Measurements from ENCODE around the gene LRPAP1.
A peak's percentile ranks its signal among the peaks of the same experiment; 100 is the strongest.

LRPAP1 gene

DNA sequence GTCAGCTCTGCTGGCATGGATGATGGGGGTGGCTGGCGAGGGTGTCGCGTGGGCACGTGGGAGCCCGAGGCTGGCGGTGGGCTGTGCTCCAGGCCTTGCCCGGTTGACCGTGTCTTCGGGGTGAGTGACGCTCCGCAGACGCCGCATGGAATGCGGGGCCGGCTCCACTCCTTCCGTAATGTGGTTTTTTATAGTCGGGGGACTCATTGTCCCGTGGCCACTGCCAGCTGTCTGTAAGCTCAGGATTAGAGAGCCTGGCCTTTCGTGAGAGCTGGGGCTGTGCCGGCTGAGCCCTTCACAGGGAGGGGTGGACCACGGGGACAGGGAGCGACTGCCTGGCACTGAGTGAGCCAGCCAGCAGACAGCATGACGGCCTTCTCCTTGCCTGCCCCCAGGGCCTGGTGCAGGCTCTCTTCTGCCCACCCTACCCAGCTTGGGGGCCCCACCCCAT lies 48.7 kb downstream of the LRPAP1 start:
- H3K36me3 ChIP-seq (ENCODE audit: control insufficient read depth in 4 of 4, insufficient read depth in 4 of 4, low read length in 3 of 4), result no peaks in the 10 kb centered on the region
- H3K4me3 ChIP-seq (ENCODE audit: control insufficient read depth in 1 of 7, extremely low read depth in 1 of 7, insufficient read depth in 4 of 7, low read depth in 2 of 7, low read length in 6 of 7), result no peak overlapping the region
- no peak for DNase-seq
- no peak overlapping the region for H3K27ac ChIP-seq (ENCODE audit: insufficient read depth in 1 of 2, low read depth in 1 of 2, low read length in 2 of 2, poor library complexity in 1 of 2, severe bottlenecking in 2 of 2)
- WGBS (ENCODE audit: insufficient coverage), result 51% methylated on average over 23 of the region's 23 CpGs
- peaks cover 0 to 19% (median 16%) of the 10 kb centered on the region in 4 experiments for H3K4me1 ChIP-seq (ENCODE audit: control extremely low read depth in 1 of 4, control insufficient read depth in 4 of 4, insufficient read depth in 4 of 4, low read length in 3 of 4)
- peaks cover 0 to 78% (median 11%) of the 10 kb centered on the region in 5 experiments for H3K27me3 ChIP-seq (replicated peaks in 2 of 5; ENCODE audit: control insufficient read depth in 4 of 5, insufficient read depth in 5 of 5, low read length in 4 of 5)
- H3K9me3 ChIP-seq (ENCODE audit: control extremely low read depth in 1 of 5, control insufficient read depth in 4 of 5, insufficient read depth in 2 of 5, low read depth in 1 of 5, low read length in 4 of 5), result no peaks in the 10 kb centered on the region
- POLR2A ChIA-PET, result no interaction called here
- CTCF ChIA-PET, result interaction anchor here (0.8 kb wide), 1 partner anchor 137 kb away, joined by 3 read pairs; no protein-coding TSS in a partner anchor

DNA sequence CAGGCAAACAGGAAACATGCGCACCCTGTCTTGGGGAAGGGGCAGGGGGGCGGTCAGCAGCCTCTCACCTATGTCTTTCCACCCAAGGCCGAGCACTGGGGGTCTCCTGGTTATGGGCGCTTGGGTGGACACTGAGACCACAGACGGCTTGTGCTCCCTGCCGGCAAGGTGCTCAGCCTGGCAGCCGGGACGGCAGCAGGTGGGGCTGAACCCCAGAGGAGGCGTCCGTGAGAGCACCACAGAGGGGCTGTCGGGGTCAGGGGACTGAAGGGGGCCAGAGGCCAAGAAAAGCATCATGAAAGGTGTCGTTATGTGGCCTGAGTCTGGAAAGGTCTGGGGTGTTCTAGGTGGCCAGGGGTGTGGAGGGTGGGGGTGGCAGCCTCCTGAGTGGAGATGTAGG lies 49.5 kb downstream of the LRPAP1 start:
- no peak overlapping the region for H3K27ac ChIP-seq (ENCODE audit: insufficient read depth in 1 of 2, low read depth in 1 of 2, low read length in 2 of 2, poor library complexity in 1 of 2, severe bottlenecking in 2 of 2)
- peaks cover 0 to 19% (median 16%) of the 10 kb centered on the region in 4 experiments for H3K4me1 ChIP-seq (ENCODE audit: control extremely low read depth in 1 of 4, control insufficient read depth in 4 of 4, insufficient read depth in 4 of 4, low read length in 3 of 4)
- WGBS (ENCODE audit: insufficient coverage), result 90% methylated on average over 5 of the region's 12 CpGs
- no peaks in the 10 kb centered on the region for H3K36me3 ChIP-seq (ENCODE audit: control insufficient read depth in 4 of 4, insufficient read depth in 4 of 4, low read length in 3 of 4)
- ChIA-PET CTCF (no interaction called here), POLR2A (no interaction called here)
- H3K4me3 ChIP-seq (ENCODE audit: control insufficient read depth in 1 of 7, extremely low read depth in 1 of 7, insufficient read depth in 4 of 7, low read depth in 2 of 7, low read length in 6 of 7), result no peak overlapping the region
- H3K9me3 ChIP-seq (ENCODE audit: control extremely low read depth in 1 of 5, control insufficient read depth in 4 of 5, insufficient read depth in 2 of 5, low read depth in 1 of 5, low read length in 4 of 5), result no peaks in the 10 kb centered on the region
- peaks cover 0 to 70% (median 11%) of the 10 kb centered on the region in 5 experiments for H3K27me3 ChIP-seq (replicated peaks in 2 of 5; ENCODE audit: control insufficient read depth in 4 of 5, insufficient read depth in 5 of 5, low read length in 4 of 5)
- DNase-seq, result no peak

DNA sequence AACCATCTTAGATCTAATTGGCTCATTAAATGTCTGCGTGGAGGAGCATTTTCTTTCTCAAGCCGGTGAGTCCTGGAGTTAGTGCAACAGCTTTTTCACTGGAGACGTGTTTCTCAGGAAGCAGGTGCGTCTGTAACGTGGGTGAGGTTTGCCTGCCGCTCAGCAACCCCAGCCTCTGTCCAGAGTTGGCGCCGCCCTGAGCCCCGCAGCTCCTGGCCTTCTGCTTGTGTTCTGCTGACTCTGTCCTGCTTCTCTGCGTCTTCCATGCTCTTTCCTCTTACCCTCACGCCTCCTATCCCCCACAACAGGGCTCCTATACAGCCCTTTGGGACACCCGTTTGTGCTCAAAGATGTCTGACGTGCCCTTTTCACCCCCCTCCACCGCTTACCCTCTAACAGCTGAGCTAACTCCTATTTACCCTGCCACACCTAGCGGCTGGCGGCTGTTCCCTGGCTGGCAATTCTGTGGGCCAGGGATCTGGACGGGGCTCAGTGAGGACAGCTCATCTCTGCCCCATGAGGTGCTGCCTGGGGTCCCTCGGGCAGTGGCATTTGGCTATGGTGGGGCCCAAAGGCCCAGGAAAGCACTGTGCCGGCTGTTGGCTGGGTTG lies 50.3 kb downstream of the LRPAP1 start:
- Histone ChIP-seq H3K27me3 (replicated peaks in 2 of 5; ENCODE audit: control insufficient read depth in 4 of 5, insufficient read depth in 5 of 5, low read length in 4 of 5) (peaks cover 0 to 62% (median 11%) of the 10 kb centered on the region in 5 experiments), H3K27ac (ENCODE audit: insufficient read depth in 1 of 2, low read depth in 1 of 2, low read length in 2 of 2, poor library complexity in 1 of 2, severe bottlenecking in 2 of 2) (no peak overlapping the region), H3K4me1 (ENCODE audit: control extremely low read depth in 1 of 4, control insufficient read depth in 4 of 4, insufficient read depth in 4 of 4, low read length in 3 of 4) (peaks cover 0 to 19% (median 16%) of the 10 kb centered on the region in 4 experiments), H3K36me3 (ENCODE audit: control insufficient read depth in 4 of 4, insufficient read depth in 4 of 4, low read length in 3 of 4) (no peaks in the 10 kb centered on the region), H3K9me3 (ENCODE audit: control extremely low read depth in 1 of 5, control insufficient read depth in 4 of 5, insufficient read depth in 2 of 5, low read depth in 1 of 5, low read length in 4 of 5) (no peaks in the 10 kb centered on the region), H3K4me3 (ENCODE audit: control insufficient read depth in 1 of 7, extremely low read depth in 1 of 7, insufficient read depth in 4 of 7, low read depth in 2 of 7, low read length in 6 of 7) (no peak overlapping the region)
- ChIA-PET CTCF (interaction anchor here (0.7 to 4.0 kb wide), 10 partner anchors 8 to 283 kb away, joined by 3 to 24 read pairs (median 4); no protein-coding TSS in a partner anchor), POLR2A (no interaction called here)
- peak in 1 of 3 donors; percentile 25 for DNase-seq
- WGBS (ENCODE audit: insufficient coverage), result 56% methylated on average over 17 of the region's 19 CpGs

DNA sequence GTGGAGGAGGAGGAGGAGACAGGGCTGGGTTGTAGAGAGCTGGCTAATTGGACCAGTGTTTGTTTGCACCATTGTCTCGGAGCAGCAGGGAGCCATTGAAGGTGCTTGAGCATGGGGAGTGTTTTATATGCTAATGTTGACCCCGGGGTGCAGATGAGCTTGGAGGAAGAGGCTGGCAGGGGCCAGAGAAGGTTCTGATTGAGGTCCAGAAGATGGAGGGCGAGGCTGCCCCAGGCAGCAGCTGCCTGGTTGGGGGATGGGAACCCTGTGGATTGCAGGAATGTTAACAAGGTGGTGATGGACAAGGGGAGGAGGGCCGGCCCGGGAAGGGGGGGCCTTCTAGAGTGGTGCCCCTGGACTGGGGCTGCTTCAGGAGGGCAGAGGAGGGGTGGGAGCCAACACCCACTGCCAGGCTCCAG lies 51.1 kb downstream of the LRPAP1 start:
- Histone ChIP-seq H3K4me1 (ENCODE audit: control extremely low read depth in 1 of 4, control insufficient read depth in 4 of 4, insufficient read depth in 4 of 4, low read length in 3 of 4) (peaks cover 0 to 19% (median 16%) of the 10 kb centered on the region in 4 experiments), H3K27me3 (replicated peaks in 2 of 5; ENCODE audit: control insufficient read depth in 4 of 5, insufficient read depth in 5 of 5, low read length in 4 of 5) (peaks cover 0 to 54% (median 11%) of the 10 kb centered on the region in 5 experiments), H3K27ac (ENCODE audit: insufficient read depth in 1 of 2, low read depth in 1 of 2, low read length in 2 of 2, poor library complexity in 1 of 2, severe bottlenecking in 2 of 2) (no peak overlapping the region), H3K4me3 (ENCODE audit: control insufficient read depth in 1 of 7, extremely low read depth in 1 of 7, insufficient read depth in 4 of 7, low read depth in 2 of 7, low read length in 6 of 7) (no peak overlapping the region), H3K36me3 (ENCODE audit: control insufficient read depth in 4 of 4, insufficient read depth in 4 of 4, low read length in 3 of 4) (no peaks in the 10 kb centered on the region), H3K9me3 (ENCODE audit: control extremely low read depth in 1 of 5, control insufficient read depth in 4 of 5, insufficient read depth in 2 of 5, low read depth in 1 of 5, low read length in 4 of 5) (no peaks in the 10 kb centered on the region)
- ChIA-PET POLR2A (no interaction called here), CTCF (interaction anchor here (0.6 to 4.0 kb wide), 23 partner anchors 8 to 400 kb away, joined by 3 to 24 read pairs (median 4); partner anchors contain the start of gene DOK7)
- WGBS (ENCODE audit: insufficient coverage), result 38% methylated on average over 4 of the region's 5 CpGs
- DNase-seq, result no peak

DNA sequence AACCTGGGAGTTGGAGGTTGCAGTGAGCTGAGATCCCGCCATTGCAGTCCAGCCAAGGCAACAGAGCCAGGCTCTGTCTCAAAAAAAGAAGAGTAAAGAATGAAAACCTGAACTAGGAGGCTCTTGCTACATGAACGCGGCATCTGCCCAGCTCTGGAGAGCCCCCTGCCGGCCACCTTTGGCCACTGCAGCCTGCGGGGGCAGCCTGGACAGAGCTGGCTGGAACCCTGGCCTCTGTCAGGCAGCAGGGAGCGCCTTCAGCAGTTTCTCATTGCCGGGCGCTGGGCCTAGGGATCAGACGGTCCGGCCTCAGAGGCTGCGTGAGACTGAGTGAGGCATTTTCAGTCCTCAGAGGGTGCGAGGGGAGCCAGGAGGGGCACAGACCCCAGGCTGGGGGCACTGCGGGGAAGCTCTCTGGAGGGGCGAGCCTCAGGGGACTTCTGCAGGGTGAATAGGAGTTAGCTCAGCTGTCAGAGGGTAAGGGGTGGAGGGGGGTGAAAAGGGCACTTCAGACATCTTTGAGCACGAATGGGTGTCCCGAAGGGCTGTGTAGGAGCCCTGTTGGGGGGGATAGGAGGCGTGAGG lies 51.6 kb downstream of the LRPAP1 start:
- CTCF ChIA-PET, result interaction anchor here (0.6 to 4.0 kb wide), 27 partner anchors 9 to 401 kb away, joined by 3 to 24 read pairs (median 4); partner anchors contain the start of gene DOK7
- H3K27ac ChIP-seq (ENCODE audit: insufficient read depth in 1 of 2, low read depth in 1 of 2, low read length in 2 of 2, poor library complexity in 1 of 2, severe bottlenecking in 2 of 2), result no peak overlapping the region
- 18% methylated on average over 17 of the region's 17 CpGs for WGBS (ENCODE audit: insufficient coverage)
- H3K27me3 ChIP-seq (replicated peaks in 2 of 5; ENCODE audit: control insufficient read depth in 4 of 5, insufficient read depth in 5 of 5, low read length in 4 of 5), result peaks cover 0 to 49% (median 11%) of the 10 kb centered on the region in 5 experiments
- H3K9me3 ChIP-seq (ENCODE audit: control extremely low read depth in 1 of 5, control insufficient read depth in 4 of 5, insufficient read depth in 2 of 5, low read depth in 1 of 5, low read length in 4 of 5), result no peaks in the 10 kb centered on the region
- H3K36me3 ChIP-seq (ENCODE audit: control insufficient read depth in 4 of 4, insufficient read depth in 4 of 4, low read length in 3 of 4), result no peaks in the 10 kb centered on the region
- peak; percentile 43 to 71 (median 66) for DNase-seq
- peaks cover 0 to 19% (median 14%) of the 10 kb centered on the region in 4 experiments for H3K4me1 ChIP-seq (ENCODE audit: control extremely low read depth in 1 of 4, control insufficient read depth in 4 of 4, insufficient read depth in 4 of 4, low read length in 3 of 4)
- H3K4me3 ChIP-seq (ENCODE audit: control insufficient read depth in 1 of 7, extremely low read depth in 1 of 7, insufficient read depth in 4 of 7, low read depth in 2 of 7, low read length in 6 of 7), result no peak overlapping the region
- POLR2A ChIA-PET, result no interaction called here

DNA sequence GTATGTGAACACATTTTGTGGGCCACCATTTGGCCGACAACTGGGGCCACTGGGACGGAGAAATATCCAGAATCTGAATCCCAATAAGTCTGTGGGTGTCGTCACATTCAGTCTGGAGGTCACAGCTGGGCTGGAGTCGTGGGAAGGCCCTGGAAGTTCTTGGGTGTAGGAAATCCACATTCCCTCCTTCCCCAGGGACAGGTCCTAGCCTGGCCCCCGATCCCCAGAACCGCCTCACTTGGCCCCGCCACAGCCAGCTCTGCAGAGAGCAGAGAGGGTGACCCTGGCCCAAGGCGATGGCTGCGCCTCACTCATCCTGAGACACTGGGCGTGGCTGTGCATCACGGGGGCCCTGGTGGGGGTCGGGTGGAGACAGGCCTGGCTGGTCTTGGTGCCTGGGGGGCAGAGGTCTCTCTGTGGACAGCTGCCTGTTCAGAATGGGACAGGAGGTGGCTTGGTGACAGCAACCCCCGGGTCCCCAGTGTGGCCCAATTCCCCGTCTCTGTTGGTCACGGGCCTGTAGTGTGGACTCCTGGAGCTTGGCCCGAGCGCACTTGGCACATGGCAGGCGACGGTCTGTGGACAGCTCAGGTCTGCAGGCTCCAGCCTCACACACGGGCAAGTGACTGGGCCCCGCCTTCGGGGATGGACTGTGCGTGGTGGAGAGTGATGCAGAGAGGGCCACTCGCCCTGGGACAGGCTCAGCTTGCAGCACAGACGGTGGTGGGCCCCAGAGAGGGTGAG lies 52.7 kb downstream of the LRPAP1 start:
- peaks cover 0 to 8% (median 4%) of the 10 kb centered on the region in 4 experiments for H3K4me1 ChIP-seq (ENCODE audit: control extremely low read depth in 1 of 4, control insufficient read depth in 4 of 4, insufficient read depth in 4 of 4, low read length in 3 of 4)
- no peak for DNase-seq
- H3K4me3 ChIP-seq (ENCODE audit: control insufficient read depth in 1 of 7, extremely low read depth in 1 of 7, insufficient read depth in 4 of 7, low read depth in 2 of 7, low read length in 6 of 7), result no peak overlapping the region
- H3K9me3 ChIP-seq (ENCODE audit: control extremely low read depth in 1 of 5, control insufficient read depth in 4 of 5, insufficient read depth in 2 of 5, low read depth in 1 of 5, low read length in 4 of 5), result no peaks in the 10 kb centered on the region
- POLR2A ChIA-PET, result no interaction called here
- CTCF ChIA-PET, result interaction anchor here (0.9 to 4.0 kb wide), 15 partner anchors 7 to 294 kb away, joined by 3 to 24 read pairs (median 6); no protein-coding TSS in a partner anchor
- WGBS (ENCODE audit: insufficient coverage), result 97% methylated on average over 20 of the region's 25 CpGs
- H3K27ac ChIP-seq (ENCODE audit: insufficient read depth in 1 of 2, low read depth in 1 of 2, low read length in 2 of 2, poor library complexity in 1 of 2, severe bottlenecking in 2 of 2), result no peak overlapping the region
- no peaks in the 10 kb centered on the region for H3K36me3 ChIP-seq (ENCODE audit: control insufficient read depth in 4 of 4, insufficient read depth in 4 of 4, low read length in 3 of 4)
- H3K27me3 ChIP-seq (replicated peaks in 2 of 5; ENCODE audit: control insufficient read depth in 4 of 5, insufficient read depth in 5 of 5, low read length in 4 of 5), result peaks cover 0 to 38% (median 8%) of the 10 kb centered on the region in 5 experiments

Data from common myeloid progenitor, CD34-positive (primary cell).